Stimulated activated CD8-positive, alpha-beta memory T cell treated with anti-CD3 and anti-CD28 coated beads, Interleukin-7, amount 100 ng/mL, for 24 hours (primary cell): Measurements from ENCODE around the gene NFATC2.
"Not testable (repeated sequence)": the region's sequence is repeated elsewhere in the genome, so short reads cannot be mapped to it uniquely, and the experiment has no call there.

Experiments used
- DNase-seq: peaks from one replicate; pipeline ENCODE4 v3.0.0-alpha.2; 2020; ENCODE audit warnings: low read depth

The NFATC2 gene

GRCh38 chr20:51567622-51568021 is 25.1 kb upstream of the NFATC2 start:
- DNase-seq = no peak

GRCh38 chr20:51566594-51566993 is 24.1 kb upstream of the NFATC2 start:
- DNase-seq = no peak

GRCh38 chr20:51565298-51566144 is 23.0 kb upstream of the NFATC2 start:
- DNase-seq = no peak

GRCh38 chr20:51563486-51564332 is 21.2 kb upstream of the NFATC2 start:
- DNase-seq = no peak

GRCh38 chr20:51563174-51563485 is 20.6 kb upstream of the NFATC2 start:
- DNase-seq = no peak

- DNase-seq = no peak
These were observed 20.0 kb upstream of the NFATC2 start for GRCh38 chr20:51562332-51563173.

DNA sequence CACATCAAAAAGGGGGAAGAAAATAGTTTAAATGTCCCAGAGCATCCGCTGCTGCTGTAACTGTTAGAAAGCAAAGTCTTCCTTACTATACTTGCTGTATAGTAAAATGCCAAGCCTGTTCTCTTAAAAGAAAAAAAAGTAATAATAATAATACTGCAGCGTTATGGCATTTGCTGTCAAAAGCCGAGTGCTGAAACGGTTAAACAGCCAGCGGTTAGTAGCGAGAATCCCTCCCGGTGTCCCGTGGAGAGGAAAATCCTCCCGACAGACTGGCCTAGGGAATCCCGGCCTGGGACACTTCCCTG is 19.5 kb upstream of the NFATC2 start:
- DNase-seq = no peak

DNA sequence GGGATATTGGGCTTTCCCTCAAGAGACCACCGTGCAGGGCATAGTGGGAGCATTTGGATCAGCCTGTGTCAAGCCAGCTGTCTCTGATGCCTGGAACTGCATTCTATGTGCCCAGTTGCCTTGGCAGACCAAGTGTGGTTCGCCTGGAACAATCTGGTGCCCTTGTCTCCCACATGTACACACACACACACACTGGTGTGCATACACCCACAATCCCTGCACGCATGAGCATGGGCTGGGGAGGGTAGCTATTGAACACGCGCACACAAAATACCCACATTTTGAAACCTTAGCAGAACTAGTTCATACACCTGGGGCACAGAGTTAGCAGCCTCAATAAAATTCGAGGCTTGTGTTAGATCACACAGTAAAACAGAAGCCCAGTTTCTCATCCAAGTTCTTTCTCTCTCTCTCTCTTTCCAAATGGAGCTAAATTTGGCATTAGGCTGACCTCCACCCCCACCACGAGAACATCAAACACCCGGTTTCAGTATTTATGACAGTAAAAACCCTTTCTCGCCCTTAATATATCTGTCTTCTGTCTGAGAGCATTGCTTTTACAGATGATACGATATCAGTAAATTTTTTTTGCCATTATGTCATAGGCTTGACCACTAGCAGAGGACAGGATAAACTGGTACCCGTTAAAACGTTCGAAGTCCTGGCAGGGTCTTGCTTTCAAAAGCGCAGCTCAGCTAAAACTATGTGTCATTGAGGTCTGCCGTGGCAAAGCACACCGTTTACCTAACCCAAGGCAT is 18.2 kb upstream of the NFATC2 start:
- DNase-seq = no peak

GRCh38 chr20:51560042-51560441 is 17.5 kb upstream of the NFATC2 start:
- DNase-seq = no peak

GRCh38 chr20:51554538-51555165 is 12.1 kb upstream of the NFATC2 start:
- DNase-seq = no peak

DNA sequence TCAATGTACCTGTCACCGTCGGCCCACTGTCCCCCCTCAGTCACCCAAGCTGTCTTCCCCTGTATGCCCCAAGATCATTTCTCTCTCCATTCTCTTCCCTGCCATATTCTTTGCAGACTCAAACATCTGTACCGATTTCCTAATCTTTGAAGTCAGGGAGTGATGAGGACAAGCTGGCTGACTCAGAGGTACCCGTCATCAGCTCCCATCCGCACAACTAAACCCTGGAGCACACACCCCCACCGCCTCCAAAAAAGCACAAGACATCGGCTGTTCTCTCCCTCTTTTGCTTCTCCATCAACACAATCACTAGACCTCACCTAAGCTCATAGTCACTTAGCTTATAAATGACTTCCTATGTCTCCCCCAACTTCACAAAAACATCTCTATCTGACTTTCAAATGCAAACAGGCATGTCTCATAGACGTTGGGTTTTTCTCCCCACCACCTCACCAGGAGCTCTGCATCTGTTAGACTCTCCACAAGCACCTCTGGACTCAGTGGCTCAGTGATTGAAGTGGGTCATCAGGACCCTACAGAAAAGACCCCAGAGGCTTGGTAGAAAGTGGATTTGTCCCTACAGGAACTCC is 11.5 kb upstream of the NFATC2 start:
- DNase-seq = no peak

DNA sequence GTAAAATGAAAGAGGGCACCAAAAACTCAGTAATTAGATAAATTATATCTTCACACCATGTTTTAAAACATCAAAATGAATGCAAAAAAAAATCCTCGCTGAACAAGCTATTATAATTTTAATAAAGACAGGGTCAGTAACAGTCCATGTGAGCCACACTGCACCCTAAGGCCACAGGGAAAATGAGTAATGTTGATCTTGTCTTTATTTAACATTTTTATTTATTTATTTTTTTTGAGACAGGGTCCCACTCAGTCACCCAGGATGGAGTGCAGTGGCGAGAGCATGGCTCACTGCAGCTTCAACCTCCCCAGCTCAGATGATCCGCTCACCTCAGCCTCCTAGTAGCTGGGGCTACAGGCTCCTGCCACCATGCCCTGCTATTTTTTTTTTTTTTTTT is 8.7 kb upstream of the NFATC2 start:
- DNase-seq = no peak

DNA sequence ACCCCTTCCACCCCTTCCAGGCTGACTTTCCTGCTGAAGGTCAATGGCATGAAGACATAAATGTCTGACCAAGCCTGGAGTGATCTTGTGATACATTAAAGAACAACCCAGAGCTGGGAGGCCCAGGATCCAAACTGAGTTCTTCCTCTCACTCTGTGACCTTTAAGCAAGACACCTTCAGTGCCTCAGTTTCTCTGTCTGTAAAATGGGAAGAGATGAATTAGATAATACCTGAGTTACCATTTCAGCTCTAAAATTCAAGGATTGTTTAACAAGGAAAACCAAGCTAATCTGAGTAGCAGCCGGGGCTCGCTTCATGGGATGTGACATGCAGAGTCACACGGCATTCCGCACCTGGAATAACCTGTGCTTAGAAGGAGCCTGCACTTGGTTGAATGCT is 7.0 kb upstream of the NFATC2 start:
- no peak for DNase-seq

- no peak for DNase-seq
These were observed 5.4 kb upstream of the NFATC2 start for GRCh38 chr20:51547951-51548350.

DNA sequence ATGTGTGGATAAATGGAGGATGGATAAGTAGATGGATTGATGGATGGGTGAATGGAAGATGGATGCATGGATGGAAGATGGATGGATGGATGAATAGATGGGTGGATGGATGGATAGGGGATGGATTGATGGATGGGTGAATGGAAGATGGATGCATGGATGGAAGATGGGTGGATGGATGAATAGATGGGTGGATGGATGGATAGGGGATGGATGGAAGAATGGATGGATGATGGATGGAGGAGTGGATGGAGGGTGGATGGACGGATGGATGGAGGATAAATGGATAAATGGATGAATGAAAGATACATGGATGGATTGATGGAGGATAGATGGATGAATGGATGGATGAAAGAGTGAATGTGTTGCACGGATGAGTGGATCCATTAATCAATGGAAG is 3.0 kb upstream of the NFATC2 start:
- DNase-seq = no peak

- DNase-seq = no peak
These were observed 886 bp upstream of the NFATC2 start for GRCh38 chr20:51543422-51543788.

GRCh38 chr20:51542033-51542570 is 417 bp downstream of the NFATC2 start:
- DNase-seq = no peak

GRCh38 chr20:51541189-51542032 is 1.1 kb downstream of the NFATC2 start:
- peak; percentile 65 for DNase-seq

GRCh38 chr20:51540580-51540979 is 1.9 kb downstream of the NFATC2 start:
- DNase-seq = no peak

DNA sequence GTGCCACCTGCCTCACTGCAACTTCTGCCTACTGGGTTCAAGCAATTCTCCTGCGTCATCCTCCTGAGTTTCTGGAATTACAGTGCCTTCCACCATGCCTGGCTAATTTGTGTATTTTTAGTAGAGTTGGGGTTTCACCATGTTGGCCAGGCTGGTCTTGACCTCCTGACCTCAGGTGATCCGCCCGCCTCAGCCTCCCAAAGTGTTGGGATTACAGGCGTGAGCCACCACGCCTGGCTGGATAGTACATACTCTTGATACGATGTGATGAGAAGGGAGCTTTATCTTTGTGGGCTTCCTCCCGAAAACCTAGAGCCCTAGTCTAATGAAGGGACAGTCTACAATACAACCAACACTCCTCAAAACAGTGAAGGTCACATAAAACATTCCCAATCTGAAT is 2.4 kb downstream of the NFATC2 start:
- not testable (repeated sequence) for DNase-seq
